H7 (cell line): ENCODE measurements around the gene ADCYAP1R1. TPM values are rescaled to one million over a fixed set of nuclear protein-coding genes. Genes with fewer than 3 reads are reported as not detected.

Source experiments
- DNase-seq: peaks from one replicate; pipeline ENCODE4 v3.0.0; 2012
- H3K27me3 ChIP-seq: 2 replicates; pipeline ENCODE4 v1.6.0; 2011; ENCODE audit warnings: mild to moderate bottlenecking, low read length; ENCODE audit not compliant: control insufficient read depth, insufficient read depth
- H3K36me3 ChIP-seq: replicated peaks from 2 replicates; pipeline ENCODE4 v1.5.1; 2011; ENCODE audit warnings: low read length; ENCODE audit not compliant: control insufficient read depth, insufficient read depth
- H3K4me3 ChIP-seq: 2 replicates; pipeline ENCODE4 v1.5.1; 2011; ENCODE audit warnings: low read depth, mild to moderate bottlenecking, control low read depth, low read length, moderate library complexity; ENCODE audit not compliant: insufficient read depth
- total RNA-seq: library from RNA; depleted of rRNA; stranded (reverse); fragments of >200 nt; shearing (Covaris generic); gene quantifications from 2 replicates; pipeline ENCODE4 v1.2.3, GENCODE V29; 2014

ADCYAP1R1 gene
- total RNA-seq, 1 experiment from 2014 or later, result 1.8 TPM

GRCh38 chr7:31069860-31070555 is 17.9 kb downstream of the ADCYAP1R1 start:
- no peaks in the 10 kb centered on the region for H3K36me3 ChIP-seq
- DNase-seq, result no peak
- H3K27me3 ChIP-seq, result no peaks in the 10 kb centered on the region
- H3K4me3 ChIP-seq, result no peak overlapping the region

- DNase-seq, result no peak
- no peak overlapping the region for H3K4me3 ChIP-seq
- no peaks in the 10 kb centered on the region for H3K36me3 ChIP-seq
- no peaks in the 10 kb centered on the region for H3K27me3 ChIP-seq
These were observed 19.0 kb downstream of the ADCYAP1R1 start for GRCh38 chr7:31070991-31071644.

- no peaks in the 10 kb centered on the region for H3K36me3 ChIP-seq
- DNase-seq, result no peak
- no peak overlapping the region for H3K4me3 ChIP-seq
- H3K27me3 ChIP-seq, result no peaks in the 10 kb centered on the region
These were observed 19.5 kb downstream of the ADCYAP1R1 start for GRCh38 chr7:31071645-31072029.

- H3K4me3 ChIP-seq, result no peak overlapping the region
- H3K36me3 ChIP-seq, result no peaks in the 10 kb centered on the region; the same call in 1 of the 2 replicates
- H3K27me3 ChIP-seq, result no peaks in the 10 kb centered on the region
- DNase-seq, result no peak
These were observed 21.4 kb downstream of the ADCYAP1R1 start for GRCh38 chr7:31073326-31074119.

- DNase-seq, result no peak
- no peaks in the 10 kb centered on the region; the same call in 1 of the 2 replicates for H3K36me3 ChIP-seq
- H3K27me3 ChIP-seq, result no peaks in the 10 kb centered on the region
- H3K4me3 ChIP-seq, result no peak overlapping the region
These were observed 21.9 kb downstream of the ADCYAP1R1 start for GRCh38 chr7:31074120-31074383.

- DNase-seq, result no peak
- no peak overlapping the region for H3K4me3 ChIP-seq
- H3K36me3 ChIP-seq, result no peaks in the 10 kb centered on the region; the same call in 1 of the 2 replicates
- H3K27me3 ChIP-seq, result no peaks in the 10 kb centered on the region
These were observed 22.4 kb downstream of the ADCYAP1R1 start for GRCh38 chr7:31074403-31075085.

- DNase-seq, result no peak
- Histone ChIP-seq H3K4me3 (no peak overlapping the region), H3K27me3 (no peaks in the 10 kb centered on the region), H3K36me3 (no peaks in the 10 kb centered on the region; the same call in 1 of the 2 replicates)
These were observed 22.9 kb downstream of the ADCYAP1R1 start for GRCh38 chr7:31075086-31075405.

- H3K36me3 ChIP-seq, result no peaks in the 10 kb centered on the region; the same call in 1 of the 2 replicates
- no peaks in the 10 kb centered on the region for H3K27me3 ChIP-seq
- H3K4me3 ChIP-seq, result no peak overlapping the region
- peak; percentile 43 for DNase-seq
These were observed 23.9 kb downstream of the ADCYAP1R1 start for GRCh38 chr7:31076051-31076450.

- H3K27me3 ChIP-seq, result no peaks in the 10 kb centered on the region
- no peaks in the 10 kb centered on the region; the same call in 1 of the 2 replicates for H3K36me3 ChIP-seq
- peak; percentile 50 for DNase-seq
- no peak overlapping the region for H3K4me3 ChIP-seq
These were observed 24.7 kb downstream of the ADCYAP1R1 start for GRCh38 chr7:31076641-31077310.

- DNase-seq, result no peak
- H3K4me3 ChIP-seq, result no peak overlapping the region
- H3K36me3 ChIP-seq, result no peaks in the 10 kb centered on the region; the same call in 1 of the 2 replicates
- no peaks in the 10 kb centered on the region for H3K27me3 ChIP-seq
These were observed 25.6 kb downstream of the ADCYAP1R1 start for GRCh38 chr7:31077484-31078362.

GRCh38 chr7:31078363-31078990 is 26.4 kb downstream of the ADCYAP1R1 start:
- no peak for DNase-seq
- H3K36me3 ChIP-seq, result no peaks in the 10 kb centered on the region; the same call in 1 of the 2 replicates
- H3K4me3 ChIP-seq, result no peak overlapping the region

GRCh38 chr7:31079126-31079823 is 27.2 kb downstream of the ADCYAP1R1 start:
- Histone ChIP-seq H3K27me3 (no peaks in the 10 kb centered on the region), H3K4me3 (no peak overlapping the region), H3K36me3 (no peaks in the 10 kb centered on the region; the same call in 1 of the 2 replicates)
- DNase-seq, result peak; percentile 45

More at GRCh38 chr7:31078363-31078990, 26.4 kb downstream of the ADCYAP1R1 start:
- no peaks in the 10 kb centered on the region for H3K27me3 ChIP-seq
